Measurements from ENCODE around the gene RALGAPA2.

- TF ChIP-seq, protein P1, sequence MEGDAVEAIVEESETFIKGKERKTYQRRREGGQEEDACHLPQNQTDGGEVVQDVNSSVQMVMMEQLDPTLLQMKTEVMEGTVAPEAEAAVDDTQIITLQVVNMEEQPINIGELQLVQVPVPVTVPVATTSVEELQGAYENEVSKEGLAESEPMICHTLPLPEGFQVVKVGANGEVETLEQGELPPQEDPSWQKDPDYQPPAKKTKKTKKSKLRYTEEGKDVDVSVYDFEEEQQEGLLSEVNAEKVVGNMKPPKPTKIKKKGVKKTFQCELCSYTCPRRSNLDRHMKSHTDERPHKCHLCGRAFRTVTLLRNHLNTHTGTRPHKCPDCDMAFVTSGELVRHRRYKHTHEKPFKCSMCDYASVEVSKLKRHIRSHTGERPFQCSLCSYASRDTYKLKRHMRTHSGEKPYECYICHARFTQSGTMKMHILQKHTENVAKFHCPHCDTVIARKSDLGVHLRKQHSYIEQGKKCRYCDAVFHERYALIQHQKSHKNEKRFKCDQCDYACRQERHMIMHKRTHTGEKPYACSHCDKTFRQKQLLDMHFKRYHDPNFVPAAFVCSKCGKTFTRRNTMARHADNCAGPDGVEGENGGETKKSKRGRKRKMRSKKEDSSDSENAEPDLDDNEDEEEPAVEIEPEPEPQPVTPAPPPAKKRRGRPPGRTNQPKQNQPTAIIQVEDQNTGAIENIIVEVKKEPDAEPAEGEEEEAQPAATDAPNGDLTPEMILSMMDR (IDR thresholded peaks at IDR 0.05): no peak
- TF ChIP-seq POLR2A (IDR thresholded peaks at IDR 0.05): no peak
Measured at GRCh38 chr20:20411836-20412235, 300.6 kb downstream of the RALGAPA2 start.

Measured in thyroid gland (tissue), 4 donors.